Measurements from ENCODE around the gene BTG1.

- TF ChIP-seq CTCF (IDR thresholded peaks at IDR 0.05) (no peak), POLR2AphosphoS5 (IDR thresholded peaks at IDR 0.05) (no peak)
Observed at GRCh38 chr12:92123780-92124688, 21.6 kb downstream of the BTG1 start.

Data from transverse colon (tissue), 4 donors.